Cardiac atrium fibroblast (primary cell): Measurements from ENCODE around the gene CCDC59. TPM values are rescaled to one million over a fixed set of nuclear protein-coding genes. Genes with fewer than 3 reads are reported as not detected.

Experiments used
- total RNA-seq: library from RNA; depleted of rRNA; stranded (reverse); fragments of >200 nt; gene quantifications from 2 replicates; pipeline ENCODE4 v1.2.3, GENCODE V29; 2015

CCDC59 gene
- total RNA-seq: 37.7 and 56.9 TPM in 2 replicates

GRCh38 chr12:82358200-82359114, at the start of gene CCDC59, which contains the start of gene METTL25:
Gene CCDC59 (minus strand): TSS chr12:82358387. CDS start chr12:82358376, 11 bp downstream.
Gene METTL25 (plus strand): TSS chr12:82358529. CDS start chr12:82358566, 37 bp downstream.

Other genes with a start within 250 kb of the CCDC59 start
- gene METTL25, start 142 bp upstream of the CCDC59 start, total RNA-seq: 11.3 and 15.5 TPM in 2 replicates